H1 (cell line): Measurements from ENCODE around the gene ZNF750. TPM values are rescaled to one million over a fixed set of nuclear protein-coding genes. Genes with fewer than 3 reads are reported as not detected.

Source experiments
- CTCF ChIA-PET: fragments of 300-600 bp; sonication (Branson Sonifier 250); formaldehyde crosslinking; loops from one replicate; lab custom pipeline; 2021; ENCODE audit not compliant: partially characterized antibody; lab: Charles Lee
- POLR2A ChIA-PET: fragments of 300-600 bp; sonication (Branson Sonifier 250); formaldehyde crosslinking; loops from one replicate; lab custom pipeline; 2021; ENCODE audit warnings: inconsistent platforms; ENCODE audit not compliant: partially characterized antibody; lab: Charles Lee
- DNase-seq, 2 experiments: peaks; one replicate each; pipeline versions ENCODE4 v3.0.0 to v3.0.0-alpha.2; 2010 to 2022; ENCODE audit warnings: low spot score in 2 of 2, low read depth in 1 of 2, mixed read lengths in 1 of 2
- FAIRE-seq: peaks from 2 replicates; lab custom pipeline; 2011; peaks lifted over from hg19 to GRCh38; lab: Jason Lieb, UNC
- H2AFZ ChIP-seq: 2 replicates; pipeline ENCODE4 v1.8.1; 2012; ENCODE audit warnings: low read length, inconsistent platforms
- H2AK5ac ChIP-seq: 2 replicates; pipeline ENCODE4 v1.6.1; 2013; ENCODE audit warnings: low read depth, low read length
- H2BK120ac ChIP-seq: replicated peaks from 2 replicates; pipeline ENCODE3; 2013; ENCODE audit warnings: low read depth, low read length, inconsistent platforms
- H2BK12ac ChIP-seq: 2 replicates; pipeline ENCODE4 v1.6.1; 2013; ENCODE audit warnings: low read depth, low read length
- H2BK15ac ChIP-seq: 2 replicates; pipeline ENCODE4 v1.6.1; 2013; ENCODE audit warnings: low read length
- H2BK20ac ChIP-seq: 2 replicates; pipeline ENCODE4 v1.6.1; 2013; ENCODE audit warnings: low read length
- H2BK5ac ChIP-seq: 2 replicates; pipeline ENCODE4 v1.6.1; 2013; ENCODE audit warnings: low read depth, low read length
- H3K14ac ChIP-seq: 2 replicates; pipeline ENCODE4 v1.6.1; 2013; ENCODE audit warnings: inconsistent platforms; ENCODE audit not compliant: insufficient read length
- H3K18ac ChIP-seq: 2 replicates; pipeline ENCODE4 v1.6.1; 2013; ENCODE audit warnings: low read length; ENCODE audit errors: extremely low read depth
- H3K23ac ChIP-seq: 2 replicates; pipeline ENCODE4 v1.6.1; 2013; ENCODE audit warnings: inconsistent platforms; ENCODE audit not compliant: insufficient read length
- H3K23me2 ChIP-seq: 2 replicates; pipeline ENCODE4 v1.6.1; 2013; ENCODE audit warnings: low read depth, low read length
- H3K27ac ChIP-seq: 2 replicates; pipeline ENCODE4 v1.6.1; 2011; ENCODE audit warnings: low read depth, low read length, inconsistent platforms
- H3K27me3 ChIP-seq, 4 experiments: replicated peaks in 1 of 4; 1 replicate in 1 of 4; 2 replicates in 3 of 4; pipeline versions ENCODE4 v1.6.1 to v1.8.1; 2011 to 2013; ENCODE audit warnings: low read length in 3 of 4, mild to moderate bottlenecking in 3 of 4, inconsistent platforms in 2 of 4, mixed read lengths in 2 of 4, moderate library complexity in 1 of 4; ENCODE audit not compliant: control insufficient read depth in 3 of 4, insufficient read depth in 3 of 4; ENCODE audit errors: extremely low read depth in 1 of 4
- H3K36me3 ChIP-seq, 4 experiments: 2 replicates each; pipeline versions ENCODE4 v1.6.1 to v1.8.1; 2011 to 2013; ENCODE audit warnings: mild to moderate bottlenecking in 4 of 4, low read length in 3 of 4, moderate library complexity in 2 of 4, control low read depth in 1 of 4, inconsistent platforms in 1 of 4; ENCODE audit not compliant: insufficient read depth in 4 of 4, control insufficient read depth in 2 of 4
- H3K4ac ChIP-seq: replicated peaks from 2 replicates; pipeline ENCODE3; 2013; ENCODE audit warnings: low read length, low read depth, mixed read lengths, inconsistent platforms; ENCODE audit not compliant: insufficient read length
- H3K4me1 ChIP-seq, 4 experiments: replicated peaks in 1 of 4; 1 replicate in 1 of 4; 2 replicates in 3 of 4; pipeline versions ENCODE4 v1.6.1 to v1.8.1; 2011 to 2013; ENCODE audit warnings: low read length in 3 of 4, inconsistent platforms in 2 of 4, mixed read lengths in 1 of 4; ENCODE audit not compliant: insufficient read depth in 4 of 4, control insufficient read depth in 3 of 4
- H3K4me2 ChIP-seq, 2 experiments: 2 replicates each; pipeline versions ENCODE4 v1.6.1 to v1.8.1; 2011 to 2013; ENCODE audit warnings: low read depth in 2 of 2, low read length in 2 of 2, control low read depth in 1 of 2, inconsistent platforms in 1 of 2, mild to moderate bottlenecking in 1 of 2; ENCODE audit not compliant: insufficient read depth in 1 of 2
- H3K4me3 ChIP-seq, 4 experiments: fragments of 200-600, 300-600 bp in 1 of 4; sonication (generic), shearing (Covaris generic), sonication (Bioruptor Twin) in 1 of 4; 2 replicates each; pipeline versions ENCODE4 v1.5.1 to v1.8.1; 2011 to 2016; ENCODE audit warnings: low read length in 4 of 4, low read depth in 3 of 4, control low read depth in 2 of 4, inconsistent platforms in 2 of 4, mild to moderate bottlenecking in 2 of 4, mixed read lengths in 1 of 4, moderate library complexity in 1 of 4; ENCODE audit not compliant: insufficient read depth in 2 of 4; ENCODE audit errors: extremely low read depth in 1 of 4
- H3K56ac ChIP-seq: replicated peaks from 2 replicates; pipeline ENCODE3; 2013; ENCODE audit warnings: low read depth, mild to moderate bottlenecking, mixed read lengths, low read length, inconsistent platforms; ENCODE audit not compliant: insufficient read length
- H3K79me1 ChIP-seq: 2 replicates; pipeline ENCODE4 v1.6.1; 2013; ENCODE audit warnings: low read depth, low read length, control low read depth
- H3K79me2 ChIP-seq, 2 experiments: 2 replicates each; pipeline versions ENCODE4 v1.6.1 to v1.8.1; 2012 to 2013; ENCODE audit warnings: low read length in 2 of 2, mild to moderate bottlenecking in 2 of 2, inconsistent platforms in 1 of 2; ENCODE audit not compliant: insufficient read depth in 2 of 2, control insufficient read depth in 1 of 2
- H3K9ac ChIP-seq, 4 experiments: replicated peaks in 1 of 4; 1 replicate in 1 of 4; 2 replicates in 3 of 4; pipeline versions ENCODE4 v1.6.1 to v1.8.1; 2011 to 2013; ENCODE audit warnings: low read depth in 3 of 4, low read length in 3 of 4, control low read depth in 2 of 4, mild to moderate bottlenecking in 2 of 4, moderate library complexity in 2 of 4, inconsistent platforms in 1 of 4; ENCODE audit errors: extremely low read depth in 1 of 4
- H3K9me3 ChIP-seq, 2 experiments: 2 replicates each; pipeline versions ENCODE4 v1.6.1 to v1.8.1; 2012 to 2013; ENCODE audit warnings: mild to moderate bottlenecking in 2 of 2, moderate library complexity in 2 of 2, control low read depth in 1 of 2, inconsistent platforms in 1 of 2, low read depth in 1 of 2, low read length in 1 of 2, mixed read lengths in 1 of 2; ENCODE audit not compliant: insufficient read depth in 2 of 2
- H4K20me1 ChIP-seq, 2 experiments: replicated peaks in 1 of 2; 2 replicates each; pipeline versions ENCODE3 to v1.8.1; 2011 to 2013; ENCODE audit warnings: inconsistent platforms in 2 of 2, low read length in 2 of 2, mild to moderate bottlenecking in 1 of 2; ENCODE audit not compliant: insufficient read depth in 2 of 2, control insufficient read depth in 1 of 2
- H4K5ac ChIP-seq: 2 replicates; pipeline ENCODE4 v1.6.1; 2013; ENCODE audit warnings: low read length, low read depth, mixed read lengths, inconsistent platforms; ENCODE audit not compliant: insufficient read length
- H4K8ac ChIP-seq: 2 replicates; pipeline ENCODE4 v1.8.0; 2013; ENCODE audit warnings: mild to moderate bottlenecking, moderate library complexity, low read length, inconsistent platforms; ENCODE audit not compliant: insufficient read depth; ENCODE audit errors: extremely low read depth
- H4K91ac ChIP-seq: replicated peaks from 2 replicates; pipeline ENCODE3; 2013; ENCODE audit warnings: low read length, mixed read lengths, inconsistent platforms; ENCODE audit not compliant: insufficient read length
- ATF3 ChIP-seq: IDR thresholded peaks from 2 replicates; pipeline ENCODE4 v1.6.1; 2011; ENCODE audit warnings: low read depth, mild to moderate bottlenecking, low read length; ENCODE audit not compliant: insufficient read depth
- CTBP2 ChIP-seq: IDR thresholded peaks from 2 replicates; pipeline ENCODE4 v1.7.0; 2011; ENCODE audit warnings: borderline replicate concordance, mild to moderate bottlenecking, moderate library complexity, mixed read lengths, low read length; ENCODE audit not compliant: insufficient read depth, insufficient read length
- HDAC2 ChIP-seq, 2 experiments: fragments of 300-600 bp in 1 of 2; sonication (generic) in 1 of 2; IDR thresholded peaks; 2 replicates each; pipeline ENCODE4 v1.6.1; 2011 to 2012; ENCODE audit warnings: low read depth in 2 of 2, low read length in 2 of 2, mild to moderate bottlenecking in 2 of 2, moderate library complexity in 2 of 2, borderline replicate concordance in 1 of 2, inconsistent platforms in 1 of 2
- MAX ChIP-seq: IDR thresholded peaks from 2 replicates; pipeline ENCODE4 v1.6.1; 2012; ENCODE audit warnings: inconsistent platforms
- POLR2AphosphoS5 ChIP-seq: IDR thresholded peaks from 2 replicates; pipeline ENCODE4 v1.6.1; 2011; ENCODE audit warnings: low read depth, low read length
- RBBP5 ChIP-seq: IDR thresholded peaks from 2 replicates; pipeline ENCODE4 v1.7.1; 2012; ENCODE audit warnings: low read depth, mild to moderate bottlenecking, inconsistent platforms, low read length, moderate library complexity, borderline replicate concordance
- SIRT6 ChIP-seq: IDR thresholded peaks from one replicate; pipeline ENCODE4 v1.7.1; 2012; ENCODE audit warnings: low read length, inconsistent platforms
- SP1 ChIP-seq: IDR thresholded peaks from 2 replicates; pipeline ENCODE4 v1.6.1; 2011; ENCODE audit warnings: low read depth, low read length
- SUZ12 ChIP-seq: fragments of 200-600 bp; sonication (generic); IDR thresholded peaks from 2 replicates; pipeline ENCODE4 v1.6.1; 2012; ENCODE audit warnings: mild to moderate bottlenecking, inconsistent platforms, low read length, moderate library complexity, mixed read lengths
- TBP ChIP-seq: IDR thresholded peaks from 2 replicates; pipeline ENCODE4 v1.6.1; 2011; ENCODE audit warnings: low read depth, low read length, improper control_type of control experiment
- YY1 ChIP-seq: IDR thresholded peaks from 2 replicates; pipeline ENCODE4 v1.6.1; 2011; ENCODE audit warnings: low read depth, mild to moderate bottlenecking, low read length
- WGBS, 2 experiments: shearing (Covaris generic) in 1 of 2; methylation state at CpG; one replicate each; pipeline versions ENCODE4 v1.1.6 to v1.1.7; 2013 to 2015; ENCODE audit warnings: low lambda C conversion rate in 2 of 2, mixed read lengths in 2 of 2, inconsistent platforms in 1 of 2, low coverage in 1 of 2, missing lambda C conversion rate in 1 of 2; ENCODE audit not compliant: insufficient replicate concordance in 2 of 2, insufficient coverage in 1 of 2, insufficient read length in 1 of 2; ENCODE audit errors: extremely low coverage in 1 of 2, missing lambda C conversion rate in 1 of 2; 5-methylcytosine and 5-hydroxymethylcytosine counted together
- polyA plus RNA-seq, 7 experiments: library from polyadenylated mRNA; depleted of rRNA in 3 of 7; stranded (reverse) in 5 of 7; unstranded in 2 of 7; fragments of >200 nt in 5 of 7; fragments of 200-250 nt in 2 of 7; gene quantifications; 1 replicate in 5 of 7; 2 replicates in 1 of 7; 4 replicates in 1 of 7; pipeline versions ENCODE4 v1.2.1 to v1.2.3, GENCODE V29; 2011 to 2013; ENCODE audit warnings: missing spikeins in 2 of 7, mixed read lengths in 2 of 7
- total RNA-seq: library from RNA; stranded (reverse); fragmentation: NEBNext Ultra II Directional; extraction: Animal tissue kit (Norgen Biotek cat#: 25700); gene quantifications from 2 replicates; pipeline ENCODE4 v1.2.1, GENCODE V29; 2021

The ZNF750 gene
- total and polyA plus RNA-seq, 2 of the 8 experiments (the other 6 are each of a cell fraction or from before 2014, with no cell fraction given): not detected

GRCh38 chr17:82788206-82789001, 51.4 kb downstream of the ZNF750 start:
- H3K36me3 ChIP-seq: peaks cover 1 to 8% (median 5%) of the 10 kb centered on the region in 4 experiments; a peak in 6 of 8 replicates
- no peak overlapping the region for H3K4ac ChIP-seq
- peaks cover 7 to 25% of the 10 kb centered on the region in 2 experiments for H4K20me1 ChIP-seq
- no peak overlapping the region; a peak in 1 of 7 replicates for H3K9ac ChIP-seq
- H3K79me1 ChIP-seq: peaks cover 24% of the 10 kb centered on the region
- no peak overlapping the region for H3K27ac ChIP-seq
- H4K5ac ChIP-seq: no peak overlapping the region
- CTCF ChIA-PET: interaction anchor here (1.1 kb wide), 1 partner anchor 216 kb away, joined by 3 read pairs; no protein-coding TSS in a partner anchor
- H3K23ac ChIP-seq: no peak overlapping the region
- H3K79me2 ChIP-seq: peaks cover 0 to 29% of the 10 kb centered on the region in 2 experiments; a peak in 2 of 4 replicates
- DNase-seq (no peak), FAIRE-seq (no peak)
- H3K9me3 ChIP-seq: no peaks in the 10 kb centered on the region
- H2BK120ac ChIP-seq: no peak overlapping the region
- H2AK5ac ChIP-seq: no peak overlapping the region
- no peak overlapping the region for H3K4me2 ChIP-seq
- WGBS, 2 experiments: 96% methylated on average over 18 of the region's 18 CpGs; no CpG with 5 or more reads in 1 of the 2 experiments
- no peaks in the 10 kb centered on the region for H3K27me3 ChIP-seq
- POLR2A ChIA-PET: no interaction called here
- no peak overlapping the region for H4K8ac ChIP-seq
- H2AFZ ChIP-seq: no peak overlapping the region
- H3K4me1 ChIP-seq: no peaks in the 10 kb centered on the region
- H3K4me3 ChIP-seq: no peak overlapping the region
- H2BK5ac ChIP-seq: no peak overlapping the region
- H2BK12ac ChIP-seq: no peak overlapping the region
- H4K91ac ChIP-seq: no peak overlapping the region
- H3K14ac ChIP-seq: no peak overlapping the region
- no peak overlapping the region for H3K56ac ChIP-seq
- no peak overlapping the region for H2BK15ac ChIP-seq
- H3K23me2 ChIP-seq: 0 out of 2 replicates have a peak, but pooled peaks cover 2% of the 10 kb centered on the region
- no peak overlapping the region for H2BK20ac ChIP-seq
- no peak overlapping the region for H3K18ac ChIP-seq
- TF ChIP-seq YY1 (no peak), POLR2AphosphoS5 (no peak), HDAC2 (IDR thresholded peaks at IDR 0.05; ENCODE audit: borderline replicate concordance in 1 of 2, low read depth in 2 of 2, low read length in 2 of 2) (no peak), MAX (no peak), SUZ12 (no peak), ATF3 (no peak), RBBP5 (no peak), SIRT6 (no peak), CTBP2 (no peak), SP1 (no peak), TBP (no peak)
